GM23338 (cell line): ENCODE measurements around the gene TNFAIP3. TPM values are rescaled to one million over a fixed set of nuclear protein-coding genes. Genes with fewer than 3 reads are reported as not detected.

Experiments used
- ATAC-seq: fragments of 200-7000 bp; cut with Tn5 transposase; 3 replicates; pipeline ENCODE4 v1.9.1; 2020
- DNase-seq: peaks from one replicate; pipeline ENCODE4 v3.0.0-alpha.2; 2015; ENCODE audit warnings: low spot score
- H2AFZ ChIP-seq: fragments of 200-600 bp; sonication (generic); 2 replicates; pipeline ENCODE4 v1.8.0; 2016; ENCODE audit warnings: antibody characterized with exemption, mild to moderate bottlenecking, moderate library complexity
- H3F3A ChIP-seq: fragments of 200-600 bp; sonication (generic); replicated peaks from 2 replicates; pipeline ENCODE4 v1.8.0; 2017; ENCODE audit warnings: antibody characterized with exemption, mixed run types, low read depth
- H3K27ac ChIP-seq: fragments of 200-600 bp; sonication (generic); 2 replicates; pipeline ENCODE4 v1.6.1; 2016; ENCODE audit warnings: low read depth
- H3K27me3 ChIP-seq: fragments of 200-600 bp; sonication (generic); 2 replicates; pipeline ENCODE4 v1.8.0; 2016; ENCODE audit warnings: mild to moderate bottlenecking, mixed run types, moderate library complexity; ENCODE audit not compliant: insufficient read depth
- H3K36me3 ChIP-seq: fragments of 200-600 bp; sonication (generic); 2 replicates; pipeline ENCODE4 v1.8.0; 2016; ENCODE audit warnings: mild to moderate bottlenecking; ENCODE audit not compliant: insufficient read depth
- H3K4me1 ChIP-seq: fragments of 200-600 bp; sonication (generic); 2 replicates; pipeline ENCODE4 v1.8.0; 2016; ENCODE audit warnings: mild to moderate bottlenecking, moderate library complexity; ENCODE audit not compliant: insufficient read depth
- H3K4me2 ChIP-seq: fragments of 200-600 bp; sonication (generic); 2 replicates; pipeline ENCODE4 v1.7.1; 2017; ENCODE audit warnings: mixed run types
- H3K4me3 ChIP-seq: fragments of 200-600 bp; sonication (generic); 2 replicates; pipeline ENCODE4 v1.6.1; 2016; ENCODE audit warnings: mixed run types
- H3K79me2 ChIP-seq: fragments of 200-600 bp; sonication (generic); replicated peaks from 2 replicates; pipeline ENCODE4 v1.8.0; 2017; ENCODE audit warnings: mild to moderate bottlenecking; ENCODE audit not compliant: insufficient read depth
- H3K9me2 ChIP-seq: fragments of 200-600 bp; sonication (generic); 2 replicates; pipeline ENCODE4 v1.8.0; 2017; ENCODE audit not compliant: insufficient read depth
- H4K20me1 ChIP-seq: fragments of 200-600 bp; sonication (generic); replicated peaks from 2 replicates; pipeline ENCODE4 v1.8.0; 2017; ENCODE audit warnings: mild to moderate bottlenecking; ENCODE audit not compliant: insufficient read depth
- H3K27ac Mint-ChIP-seq: 2 replicates; pipeline ENCODE4 v1.8.0; 2020; ENCODE audit warnings: inconsistent platforms, mild to moderate bottlenecking, moderate library complexity, mixed read lengths
- H3K27me3 Mint-ChIP-seq: 3 replicates; pipeline ENCODE4 v1.8.0; 2022; ENCODE audit warnings: low read depth, mild to moderate bottlenecking, moderate library complexity, mixed read lengths, inconsistent platforms; ENCODE audit not compliant: insufficient read depth, poor library complexity
- H3K36me3 Mint-ChIP-seq: 3 replicates; pipeline ENCODE4 v1.8.0; 2021; ENCODE audit warnings: low read depth, mild to moderate bottlenecking, inconsistent platforms, moderate library complexity, mixed read lengths
- H3K4me1 Mint-ChIP-seq: 3 replicates; pipeline ENCODE4 v1.8.0; 2020; ENCODE audit warnings: mild to moderate bottlenecking, inconsistent platforms, mixed read lengths
- H3K4me3 Mint-ChIP-seq: 3 replicates; pipeline ENCODE4 v1.8.0; 2021; ENCODE audit warnings: moderate library complexity, mild to moderate bottlenecking, inconsistent platforms, mixed read lengths
- H3K9me3 Mint-ChIP-seq: 3 replicates; pipeline ENCODE4 v1.8.0; 2020; ENCODE audit warnings: moderate library complexity, mild to moderate bottlenecking, inconsistent platforms, mixed read lengths
- CREB1 ChIP-seq: fragments of 250-450 bp; sonication (Bioruptor Pico); IDR thresholded peaks from 2 replicates; pipeline ENCODE4 v1.5.0; 2020; ENCODE audit warnings: low read depth, mild to moderate bottlenecking, moderate library complexity
- EZH2 ChIP-seq: fragments of 200-600 bp; sonication (generic); IDR thresholded peaks from one replicate; pipeline ENCODE4 v1.8.0; 2017; ENCODE audit warnings: antibody characterized with exemption, mild to moderate bottlenecking, low read depth; ENCODE audit not compliant: unreplicated experiment
- NANOG ChIP-seq: IDR thresholded peaks from 2 replicates; pipeline ENCODE4 v1.6.1; 2016; ENCODE audit warnings: antibody characterized with exemption, borderline replicate concordance
- STAT1 ChIP-seq: IDR thresholded peaks from one replicate; pipeline ENCODE4 v1.6.1; 2016; ENCODE audit warnings: antibody characterized with exemption; ENCODE audit not compliant: unreplicated experiment
- ZNF114 ChIP-seq: fragments of 250-450 bp; sonication (Bioruptor Pico); IDR thresholded peaks from 2 replicates; pipeline ENCODE4 v1.5.0; 2020; ENCODE audit warnings: mild to moderate bottlenecking, moderate library complexity
- ZNF331 ChIP-seq: fragments of 250-450 bp; sonication (Bioruptor Pico); IDR thresholded peaks from 2 replicates; pipeline ENCODE4 v1.5.0; 2020; ENCODE audit warnings: low read depth, mild to moderate bottlenecking, moderate library complexity
- polyA plus RNA-seq: library from polyadenylated mRNA; unstranded; fragments of >200 nt; fragmentation: Nextera tagmentation; extraction: Ambion mirVana; gene quantifications from 2 replicates; pipeline ENCODE4 v1.2.1, GENCODE V29; 2016
- total RNA-seq: library from RNA; depleted of rRNA; stranded (reverse); fragments of >200 nt; shearing (Covaris generic); gene quantifications from 2 replicates; pipeline ENCODE4 v1.2.3, GENCODE V29; 2014
- TF ChIP-seq, protein P1 (sequence below): fragments of 250-450 bp; sonication (Bioruptor Pico); IDR thresholded peaks from 2 replicates; pipeline ENCODE4 v1.5.0; 2020; ENCODE audit warnings: mild to moderate bottlenecking, moderate library complexity
- TF ChIP-seq, protein P2 (sequence below): IDR thresholded peaks from 2 replicates; pipeline ENCODE4 v1.6.1; 2016; ENCODE audit warnings: antibody characterized with exemption

The TNFAIP3 gene
- total and polyA plus RNA-seq, 2 experiments from 2014 or later = 2.1 to 2.3 TPM

DNA sequence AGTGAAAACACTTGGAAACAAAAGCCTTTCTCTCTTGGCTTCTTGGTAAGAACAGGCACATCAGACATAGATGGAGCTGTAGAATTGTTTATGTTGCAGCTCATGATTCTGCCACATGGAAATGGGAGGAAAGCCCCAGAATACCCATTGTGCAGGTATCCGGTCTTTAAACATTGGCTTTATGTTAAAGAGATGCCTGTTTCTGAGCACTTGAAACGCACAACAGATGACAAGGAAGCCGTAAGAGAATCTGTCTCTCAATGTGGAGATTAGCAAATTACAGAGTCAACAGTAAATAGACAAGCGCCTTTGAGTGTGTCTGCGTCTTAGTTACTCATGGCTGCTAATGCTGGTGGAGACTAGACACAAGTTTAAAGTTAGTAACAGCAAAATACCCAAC lies 10.5 kb downstream of the TNFAIP3 start:
- Mint-ChIP-seq H3K36me3 (0 out of 3 replicates have a peak, but pooled peaks cover 3% of the 10 kb centered on the region), H3K9me3 (no peaks in the 10 kb centered on the region), H3K27me3 (peaks cover 12% of the 10 kb centered on the region), H3K4me3 (no peak overlapping the region), H3K4me1 (peaks cover 25% of the 10 kb centered on the region), H3K27ac (no peak overlapping the region)
- no peak for DNase-seq
- H3K4me2 ChIP-seq = no peak overlapping the region
- TF ChIP-seq STAT1 (no peak), EZH2 (no peak), ZNF114 (no peak), ZNF331 (CRISPR knock-in tag) (no peak)
- TF ChIP-seq, protein P1, sequence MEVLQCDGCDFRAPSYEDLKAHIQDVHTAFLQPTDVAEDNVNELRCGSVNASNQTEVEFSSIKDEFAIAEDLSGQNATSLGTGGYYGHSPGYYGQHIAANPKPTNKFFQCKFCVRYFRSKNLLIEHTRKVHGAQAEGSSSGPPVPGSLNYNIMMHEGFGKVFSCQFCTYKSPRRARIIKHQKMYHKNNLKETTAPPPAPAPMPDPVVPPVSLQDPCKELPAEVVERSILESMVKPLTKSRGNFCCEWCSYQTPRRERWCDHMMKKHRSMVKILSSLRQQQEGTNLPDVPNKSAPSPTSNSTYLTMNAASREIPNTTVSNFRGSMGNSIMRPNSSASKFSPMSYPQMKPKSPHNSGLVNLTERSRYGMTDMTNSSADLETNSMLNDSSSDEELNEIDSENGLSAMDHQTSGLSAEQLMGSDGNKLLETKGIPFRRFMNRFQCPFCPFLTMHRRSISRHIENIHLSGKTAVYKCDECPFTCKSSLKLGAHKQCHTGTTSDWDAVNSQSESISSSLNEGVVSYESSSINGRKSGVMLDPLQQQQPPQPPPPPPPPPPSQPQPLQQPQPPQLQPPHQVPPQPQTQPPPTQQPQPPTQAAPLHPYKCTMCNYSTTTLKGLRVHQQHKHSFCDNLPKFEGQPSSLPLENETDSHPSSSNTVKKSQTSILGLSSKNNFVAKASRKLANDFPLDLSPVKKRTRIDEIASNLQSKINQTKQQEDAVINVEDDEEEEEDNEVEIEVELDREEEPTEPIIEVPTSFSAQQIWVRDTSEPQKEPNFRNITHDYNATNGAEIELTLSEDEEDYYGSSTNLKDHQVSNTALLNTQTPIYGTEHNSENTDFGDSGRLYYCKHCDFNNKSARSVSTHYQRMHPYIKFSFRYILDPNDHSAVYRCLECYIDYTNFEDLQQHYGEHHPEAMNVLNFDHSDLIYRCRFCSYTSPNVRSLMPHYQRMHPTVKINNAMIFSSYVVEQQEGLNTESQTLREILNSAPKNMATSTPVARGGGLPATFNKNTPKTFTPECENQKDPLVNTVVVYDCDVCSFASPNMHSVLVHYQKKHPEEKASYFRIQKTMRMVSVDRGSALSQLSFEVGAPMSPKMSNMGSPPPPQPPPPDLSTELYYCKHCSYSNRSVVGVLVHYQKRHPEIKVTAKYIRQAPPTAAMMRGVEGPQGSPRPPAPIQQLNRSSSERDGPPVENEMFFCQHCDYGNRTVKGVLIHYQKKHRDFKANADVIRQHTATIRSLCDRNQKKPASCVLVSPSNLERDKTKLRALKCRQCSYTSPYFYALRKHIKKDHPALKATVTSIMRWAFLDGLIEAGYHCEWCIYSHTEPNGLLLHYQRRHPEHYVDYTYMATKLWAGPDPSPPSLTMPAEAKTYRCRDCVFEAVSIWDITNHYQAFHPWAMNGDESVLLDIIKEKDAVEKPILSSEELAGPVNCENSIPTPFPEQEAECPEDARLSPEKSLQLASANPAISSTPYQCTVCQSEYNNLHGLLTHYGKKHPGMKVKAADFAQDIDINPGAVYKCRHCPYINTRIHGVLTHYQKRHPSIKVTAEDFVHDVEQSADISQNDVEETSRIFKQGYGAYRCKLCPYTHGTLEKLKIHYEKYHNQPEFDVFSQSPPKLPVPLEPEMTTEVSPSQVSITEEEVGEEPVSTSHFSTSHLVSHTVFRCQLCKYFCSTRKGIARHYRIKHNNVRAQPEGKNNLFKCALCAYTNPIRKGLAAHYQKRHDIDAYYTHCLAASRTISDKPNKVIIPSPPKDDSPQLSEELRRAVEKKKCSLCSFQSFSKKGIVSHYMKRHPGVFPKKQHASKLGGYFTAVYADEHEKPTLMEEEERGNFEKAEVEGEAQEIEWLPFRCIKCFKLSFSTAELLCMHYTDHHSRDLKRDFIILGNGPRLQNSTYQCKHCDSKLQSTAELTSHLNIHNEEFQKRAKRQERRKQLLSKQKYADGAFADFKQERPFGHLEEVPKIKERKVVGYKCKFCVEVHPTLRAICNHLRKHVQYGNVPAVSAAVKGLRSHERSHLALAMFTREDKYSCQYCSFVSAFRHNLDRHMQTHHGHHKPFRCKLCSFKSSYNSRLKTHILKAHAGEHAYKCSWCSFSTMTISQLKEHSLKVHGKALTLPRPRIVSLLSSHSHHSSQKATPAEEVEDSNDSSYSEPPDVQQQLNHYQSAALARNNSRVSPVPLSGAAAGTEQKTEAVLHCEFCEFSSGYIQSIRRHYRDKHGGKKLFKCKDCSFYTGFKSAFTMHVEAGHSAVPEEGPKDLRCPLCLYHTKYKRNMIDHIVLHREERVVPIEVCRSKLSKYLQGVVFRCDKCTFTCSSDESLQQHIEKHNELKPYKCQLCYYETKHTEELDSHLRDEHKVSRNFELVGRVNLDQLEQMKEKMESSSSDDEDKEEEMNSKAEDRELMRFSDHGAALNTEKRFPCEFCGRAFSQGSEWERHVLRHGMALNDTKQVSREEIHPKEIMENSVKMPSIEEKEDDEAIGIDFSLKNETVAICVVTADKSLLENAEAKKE (CRISPR knock-in tag) = no peak
- H2AFZ ChIP-seq = no peak overlapping the region
- ATAC-seq = no peak
- H3K79me2 ChIP-seq = no peaks in the 10 kb centered on the region
- no peaks in the 10 kb centered on the region for H3F3A ChIP-seq
- 0 out of 2 replicates have a peak, but pooled peaks cover 4% of the 10 kb centered on the region for H3K36me3 ChIP-seq
- H3K27ac ChIP-seq = no peak overlapping the region
- H4K20me1 ChIP-seq = no peaks in the 10 kb centered on the region
- no peaks in the 10 kb centered on the region for H3K9me2 ChIP-seq
- H3K4me3 ChIP-seq = no peak overlapping the region
- no peaks in the 10 kb centered on the region for H3K27me3 ChIP-seq
- H3K4me1 ChIP-seq = peaks cover 26% of the 10 kb centered on the region

DNA sequence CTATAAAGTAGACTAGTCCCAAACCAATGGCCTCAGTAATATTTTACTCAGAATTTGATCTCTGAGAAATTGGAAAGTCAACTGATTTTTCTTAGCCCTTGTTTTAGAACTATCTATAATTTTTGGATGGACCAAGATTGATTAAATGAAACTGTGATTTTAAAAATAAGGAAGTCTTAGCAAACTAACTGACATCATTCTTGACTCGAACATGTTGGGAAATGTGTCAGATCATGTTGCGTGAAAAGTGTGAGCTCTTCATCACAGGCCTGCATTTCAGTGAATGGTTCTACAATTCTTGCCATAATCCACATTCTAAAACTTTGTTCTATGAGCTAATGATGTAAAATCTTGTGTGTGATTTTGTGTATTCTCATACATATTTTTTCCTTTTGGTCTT lies 11.0 kb downstream of the TNFAIP3 start:
- peaks cover 26% of the 10 kb centered on the region for H3K4me1 Mint-ChIP-seq
- no peaks in the 10 kb centered on the region for H4K20me1 ChIP-seq
- no peak overlapping the region for H2AFZ ChIP-seq
- TF ChIP-seq EZH2 (no peak), NANOG (no peak), CREB1 (CRISPR knock-in tag) (no peak)
- TF ChIP-seq, protein P2, sequence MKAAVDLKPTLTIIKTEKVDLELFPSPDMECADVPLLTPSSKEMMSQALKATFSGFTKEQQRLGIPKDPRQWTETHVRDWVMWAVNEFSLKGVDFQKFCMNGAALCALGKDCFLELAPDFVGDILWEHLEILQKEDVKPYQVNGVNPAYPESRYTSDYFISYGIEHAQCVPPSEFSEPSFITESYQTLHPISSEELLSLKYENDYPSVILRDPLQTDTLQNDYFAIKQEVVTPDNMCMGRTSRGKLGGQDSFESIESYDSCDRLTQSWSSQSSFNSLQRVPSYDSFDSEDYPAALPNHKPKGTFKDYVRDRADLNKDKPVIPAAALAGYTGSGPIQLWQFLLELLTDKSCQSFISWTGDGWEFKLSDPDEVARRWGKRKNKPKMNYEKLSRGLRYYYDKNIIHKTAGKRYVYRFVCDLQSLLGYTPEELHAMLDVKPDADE = no peak
- H3K36me3 Mint-ChIP-seq = 0 out of 3 replicates have a peak, but pooled peaks cover 3% of the 10 kb centered on the region
- no peak overlapping the region for H3K27ac Mint-ChIP-seq
- no peaks in the 10 kb centered on the region for H3K27me3 ChIP-seq
- no peak overlapping the region for H3K4me2 ChIP-seq
- no peaks in the 10 kb centered on the region for H3K79me2 ChIP-seq
- no peaks in the 10 kb centered on the region for H3K9me3 Mint-ChIP-seq
- H3K36me3 ChIP-seq = 0 out of 2 replicates have a peak, but pooled peaks cover 4% of the 10 kb centered on the region
- H3K27ac ChIP-seq = no peak overlapping the region
- peaks cover 26% of the 10 kb centered on the region for H3K4me1 ChIP-seq
- H3K4me3 ChIP-seq = no peak overlapping the region
- peaks cover 12% of the 10 kb centered on the region for H3K27me3 Mint-ChIP-seq
- H3F3A ChIP-seq = no peaks in the 10 kb centered on the region
- no peaks in the 10 kb centered on the region for H3K9me2 ChIP-seq
- H3K4me3 Mint-ChIP-seq = no peak overlapping the region
- DNase-seq = no peak
- no peak for ATAC-seq
